AG10803 (cell line): ENCODE data around the gene SIN3B.

Experiments
- DNase-seq: peaks from one replicate; pipeline ENCODE4 v3.0.0; 2010; ENCODE audit warnings: low read depth
- H3K4me3 ChIP-seq: 2 replicates; pipeline ENCODE4 v1.5.1; 2011; ENCODE audit warnings: mild to moderate bottlenecking, low read length, control low read depth
- CTCF ChIP-seq: conservative IDR thresholded peaks from 2 replicates; pipeline ENCODE4 v1.5.1; 2011; ENCODE audit warnings: mild to moderate bottlenecking, low read length, control low read depth, inconsistent platforms

The SIN3B gene

GRCh38 chr19:16911046-16911445 lies 81.8 kb downstream of the SIN3B start:
- no peak for TF ChIP-seq CTCF
- H3K4me3 ChIP-seq, result no peak overlapping the region
- no peak for DNase-seq

- no peak overlapping the region for H3K4me3 ChIP-seq
- no peak for DNase-seq
- TF ChIP-seq CTCF, result no peak
These were observed 83.6 kb downstream of the SIN3B start for GRCh38 chr19:16912780-16913179.

GRCh38 chr19:16914421-16914820 lies 85.2 kb downstream of the SIN3B start:
- no peak for DNase-seq
- no peak for TF ChIP-seq CTCF
- no peak overlapping the region for H3K4me3 ChIP-seq

- TF ChIP-seq CTCF, result no peak
- no peak overlapping the region for H3K4me3 ChIP-seq
- no peak for DNase-seq
These were observed 85.9 kb downstream of the SIN3B start for GRCh38 chr19:16915135-16915534.

GRCh38 chr19:16915734-16916133 lies 86.5 kb downstream of the SIN3B start:
- TF ChIP-seq CTCF, result no peak
- H3K4me3 ChIP-seq, result no peak overlapping the region
- no peak for DNase-seq

- DNase-seq, result no peak
- TF ChIP-seq CTCF, result no peak
- H3K4me3 ChIP-seq, result no peak overlapping the region
These were observed 88.2 kb downstream of the SIN3B start for GRCh38 chr19:16917401-16917800.

- H3K4me3 ChIP-seq, result no peak overlapping the region
- DNase-seq, result no peak
- no peak for TF ChIP-seq CTCF
These were observed 90.3 kb downstream of the SIN3B start for GRCh38 chr19:16919496-16919895.
